Osteocyte (in vitro differentiated cells): ENCODE results near the gene MRAP. TPM values are rescaled to one million over a fixed set of nuclear protein-coding genes. Genes with fewer than 3 reads are reported as not detected.

Experiments used
- DNase-seq: peaks from one replicate; pipeline ENCODE4 v3.0.0; 2021; ENCODE audit warnings: mixed read lengths; ENCODE audit not compliant: unreplicated experiment; ENCODE audit errors: extremely low spot score
- H3K27ac Mint-ChIP-seq: one replicate; pipeline ENCODE4 v1.8.0; 2021; ENCODE audit warnings: mild to moderate bottlenecking, mixed read lengths; ENCODE audit not compliant: unreplicated experiment
- H3K27me3 Mint-ChIP-seq: one replicate; pipeline ENCODE4 v1.8.0; 2021; ENCODE audit warnings: mixed read lengths; ENCODE audit not compliant: unreplicated experiment
- H3K36me3 Mint-ChIP-seq: one replicate; pipeline ENCODE4 v1.8.0; 2021; ENCODE audit warnings: mixed read lengths; ENCODE audit not compliant: unreplicated experiment
- H3K4me1 Mint-ChIP-seq: one replicate; pipeline ENCODE4 v1.8.0; 2021; ENCODE audit warnings: mixed read lengths; ENCODE audit not compliant: unreplicated experiment
- H3K4me3 Mint-ChIP-seq: one replicate; pipeline ENCODE4 v1.8.0; 2021; ENCODE audit warnings: mild to moderate bottlenecking, moderate library complexity, mixed read lengths; ENCODE audit not compliant: unreplicated experiment
- H3K9me3 Mint-ChIP-seq: one replicate; pipeline ENCODE4 v1.8.0; 2021; ENCODE audit warnings: mixed read lengths; ENCODE audit not compliant: unreplicated experiment
- total RNA-seq: library from RNA; stranded (reverse); gene quantifications from 2 replicates; pipeline ENCODE4 v1.2.1, GENCODE V29; 2021
- TF ChIP-seq, protein P1 (sequence below): fragments of 200-600 bp; sonication (generic); IDR thresholded peaks from 2 replicates; pipeline ENCODE4 v1.5.0; 2021; ENCODE audit warnings: antibody characterized with exemption, mild to moderate bottlenecking, moderate library complexity

The MRAP gene
- total RNA-seq, 1 donor from 2014 or later: not detected

DNA sequence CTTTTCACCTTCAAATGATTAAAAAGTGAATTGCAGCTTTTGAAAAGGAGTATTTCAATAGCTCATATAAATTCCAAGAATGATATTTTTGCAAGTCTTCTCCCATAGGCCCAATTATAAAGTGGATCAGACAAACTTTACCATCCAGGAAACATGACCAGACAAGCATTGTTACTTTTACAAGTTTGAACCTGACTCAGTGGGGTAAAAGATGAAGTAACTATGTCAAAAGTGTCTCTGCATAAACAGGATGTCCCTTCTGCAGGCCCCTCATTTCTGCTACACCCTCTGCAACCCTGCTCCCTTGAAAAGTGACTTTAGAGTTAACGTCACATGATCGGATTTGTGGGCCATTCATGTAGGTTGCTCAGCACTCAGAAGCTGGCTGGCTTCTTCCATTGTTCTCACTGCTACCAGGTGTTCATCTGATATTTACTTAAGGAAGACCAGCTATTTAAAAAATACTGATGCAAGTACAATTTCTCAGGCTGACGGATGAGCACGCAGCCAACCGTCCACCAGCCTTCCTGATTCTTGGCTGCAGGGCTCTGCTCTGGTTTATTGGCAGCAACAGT lies 61.8 kb downstream of the MRAP start:
- TF ChIP-seq, protein P1, sequence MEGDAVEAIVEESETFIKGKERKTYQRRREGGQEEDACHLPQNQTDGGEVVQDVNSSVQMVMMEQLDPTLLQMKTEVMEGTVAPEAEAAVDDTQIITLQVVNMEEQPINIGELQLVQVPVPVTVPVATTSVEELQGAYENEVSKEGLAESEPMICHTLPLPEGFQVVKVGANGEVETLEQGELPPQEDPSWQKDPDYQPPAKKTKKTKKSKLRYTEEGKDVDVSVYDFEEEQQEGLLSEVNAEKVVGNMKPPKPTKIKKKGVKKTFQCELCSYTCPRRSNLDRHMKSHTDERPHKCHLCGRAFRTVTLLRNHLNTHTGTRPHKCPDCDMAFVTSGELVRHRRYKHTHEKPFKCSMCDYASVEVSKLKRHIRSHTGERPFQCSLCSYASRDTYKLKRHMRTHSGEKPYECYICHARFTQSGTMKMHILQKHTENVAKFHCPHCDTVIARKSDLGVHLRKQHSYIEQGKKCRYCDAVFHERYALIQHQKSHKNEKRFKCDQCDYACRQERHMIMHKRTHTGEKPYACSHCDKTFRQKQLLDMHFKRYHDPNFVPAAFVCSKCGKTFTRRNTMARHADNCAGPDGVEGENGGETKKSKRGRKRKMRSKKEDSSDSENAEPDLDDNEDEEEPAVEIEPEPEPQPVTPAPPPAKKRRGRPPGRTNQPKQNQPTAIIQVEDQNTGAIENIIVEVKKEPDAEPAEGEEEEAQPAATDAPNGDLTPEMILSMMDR: no peak
- Mint-ChIP-seq H3K4me3 (no peak overlapping the region), H3K27ac (no peak overlapping the region), H3K4me1 (peaks cover 15% of the 10 kb centered on the region), H3K27me3 (no peaks in the 10 kb centered on the region), H3K9me3 (no peaks in the 10 kb centered on the region), H3K36me3 (peaks cover 39% of the 10 kb centered on the region)
- no peak for DNase-seq

Other genes starting within 250 kb of the MRAP start
- gene MIS18A, start 19.8 kb upstream of the MRAP start, total RNA-seq: 6.9 and 7.2 TPM in 2 replicates
- gene URB1, start 94.2 kb downstream of the MRAP start, total RNA-seq: 15.4 and 17.3 TPM in 2 replicates
- 3.0 and 3.2 TPM in 2 replicates for gene EVA1C, start 113.9 kb downstream of the MRAP start, total RNA-seq